ENCODE results near the gene MANSC4. TPM values are rescaled to one million over a fixed set of nuclear protein-coding genes. Genes with fewer than 3 reads are reported as not detected.

The MANSC4 gene
- total RNA-seq (2022; extraction: Qiagen RNA extraction; ENCODE audit: low read depth): not detected in 5 replicates

DNA sequence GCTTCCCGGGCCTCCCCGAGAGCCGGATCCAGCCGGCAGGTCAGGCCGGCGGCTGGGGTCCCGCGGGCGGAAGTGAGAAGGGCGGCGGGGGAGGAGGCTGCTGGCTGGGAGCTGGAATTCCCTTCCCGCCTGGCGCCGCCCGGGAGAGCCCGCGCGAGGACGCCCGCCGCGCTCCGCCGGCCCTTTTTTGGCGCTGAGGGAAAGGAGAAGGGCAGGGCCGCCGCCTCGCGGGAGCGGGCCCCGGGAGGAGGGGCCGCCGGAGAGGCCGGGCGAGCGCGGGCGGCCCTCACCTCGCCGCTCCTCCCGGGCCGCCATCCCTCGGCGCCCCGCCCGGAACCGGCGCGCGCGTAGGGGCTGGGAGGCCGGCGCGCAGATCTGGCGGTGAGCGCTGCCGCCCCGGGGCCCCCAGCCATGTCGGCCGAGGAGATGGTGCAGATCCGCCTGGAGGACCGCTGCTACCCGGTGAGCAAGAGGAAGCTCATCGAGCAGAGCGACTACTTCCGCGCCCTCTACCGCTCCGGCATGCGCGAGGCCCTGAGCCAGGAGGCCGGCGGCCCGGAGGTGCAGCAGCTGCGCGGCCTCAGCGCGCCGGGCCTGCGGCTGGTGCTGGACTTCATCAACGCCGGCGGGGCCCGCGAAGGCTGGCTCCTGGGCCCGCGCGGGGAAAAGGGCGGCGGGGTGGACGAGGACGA, at the start of gene MANSC4, which contains the start of gene KLHL42:
Gene MANSC4, minus strand, starts transcription at position 317 of the 692 bp plus-strand sequence. CDS start 8,960 bp downstream, outside the sequence.
Gene KLHL42, plus strand, starts transcription at position 314 of the 692 bp plus-strand sequence. Its CDS starts 98 bp downstream, at position 412.

Other genes with a start within 250 kb of the MANSC4 start
- 0.22 to 0.78 TPM (median 0.49 TPM) in 5 replicates for gene REP15, start 83.8 kb downstream of the MANSC4 start, total RNA-seq (2022; extraction: Qiagen RNA extraction; ENCODE audit: low read depth)
- gene MRPS35, start 69.4 kb downstream of the MANSC4 start, total RNA-seq (2022; extraction: Qiagen RNA extraction; ENCODE audit: low read depth): 91.8 to 108 TPM (median 98.3 TPM) in 5 replicates
- 17.0 to 21.2 TPM (median 20.8 TPM) in 5 replicates for gene KLHL42, start within 50 bp of the MANSC4 start, total RNA-seq (2022; extraction: Qiagen RNA extraction; ENCODE audit: low read depth)
- gene PTHLH, start 192.5 kb upstream of the MANSC4 start, total RNA-seq (2022; extraction: Qiagen RNA extraction; ENCODE audit: low read depth): 37.6 to 41.9 TPM (median 40.6 TPM) in 5 replicates

Data from A549 treated with DMSO at 1 μM for 4 hours (cell line).